CD4-positive, alpha-beta T cell (primary cell): Measurements from ENCODE around the gene CLDN11. TPM values are rescaled to one million over a fixed set of nuclear protein-coding genes. Genes with fewer than 3 reads are reported as not detected.

Experiments used
- ATAC-seq: fragments of 200-7000 bp; cut with Tn5 transposase; one replicate; pipeline ENCODE4 v1.10.0; 2022; ENCODE audit warnings: mild to moderate bottlenecking; ENCODE audit not compliant: poor library complexity
- CTCF ChIA-PET: fragments of 350-600 bp; sonication (Branson Sonifier 250); formaldehyde crosslinking; loops from one replicate; lab custom pipeline; 2021; ENCODE audit warnings: antibody characterized with exemption, inconsistent platforms; lab: Charles Lee
- POLR2A ChIA-PET: fragments of 350-600 bp; sonication (Branson Sonifier 250); formaldehyde crosslinking; loops from one replicate; lab custom pipeline; 2021; ENCODE audit warnings: antibody characterized with exemption, inconsistent platforms; lab: Charles Lee
- DNase-seq, 14 experiments: peaks; one replicate each; pipeline ENCODE4 v3.0.0-alpha.2; 2013 to 2020; ENCODE audit warnings: mixed read lengths in 2 of 14
- H3K27ac ChIP-seq, 2 donors: one replicate each; pipeline versions ENCODE4 v1.5.1 to v1.7.0; 2013; ENCODE audit warnings: low read length in 2 of 2, low read depth in 1 of 2, mild to moderate bottlenecking in 1 of 2
- H3K27me3 ChIP-seq, 2 experiments: 1 replicate in 1 of 2; 2 replicates in 1 of 2; pipeline versions ENCODE4 v1.6.1 to v1.7.0; 2013; ENCODE audit warnings: low read length in 2 of 2, control low read depth in 1 of 2, mild to moderate bottlenecking in 1 of 2, moderate library complexity in 1 of 2; ENCODE audit not compliant: insufficient read depth in 2 of 2, control insufficient read depth in 1 of 2
- H3K36me3 ChIP-seq: one replicate; pipeline ENCODE4 v1.6.1; 2013; ENCODE audit warnings: low read length, control low read depth; ENCODE audit not compliant: insufficient read depth
- H3K4me1 ChIP-seq: one replicate; pipeline ENCODE4 v1.6.1; 2013; ENCODE audit warnings: low read length, control low read depth; ENCODE audit not compliant: insufficient read depth
- H3K4me3 ChIP-seq: one replicate; pipeline ENCODE4 v1.5.1; 2013; ENCODE audit warnings: mild to moderate bottlenecking, low read length, moderate library complexity
- H3K9me3 ChIP-seq, 2 experiments: 1 replicate in 1 of 2; 2 replicates in 1 of 2; pipeline versions ENCODE4 v1.6.1 to v1.7.0; 2013; ENCODE audit warnings: low read length in 2 of 2, mild to moderate bottlenecking in 2 of 2, control low read depth in 1 of 2, moderate library complexity in 1 of 2; ENCODE audit not compliant: control insufficient read depth in 1 of 2, insufficient read depth in 1 of 2
- H3K27ac Mint-ChIP-seq: one replicate; pipeline ENCODE4 v1.8.0; 2020; ENCODE audit warnings: mixed read lengths
- H3K27me3 Mint-ChIP-seq: one replicate; pipeline ENCODE4 v1.8.0; 2021; ENCODE audit warnings: mixed read lengths
- H3K36me3 Mint-ChIP-seq: one replicate; pipeline ENCODE4 v1.8.0; 2021; ENCODE audit warnings: low read depth, mixed read lengths
- H3K4me1 Mint-ChIP-seq: one replicate; pipeline ENCODE4 v1.8.0; 2021; ENCODE audit warnings: low read depth, mixed read lengths
- H3K4me3 Mint-ChIP-seq: one replicate; pipeline ENCODE4 v1.8.0; 2020; ENCODE audit warnings: mild to moderate bottlenecking, mixed read lengths
- H3K9me3 Mint-ChIP-seq: one replicate; pipeline ENCODE4 v1.8.0; 2020; ENCODE audit warnings: mixed read lengths
- CTCF ChIP-seq: fragments of 200-600 bp; IDR thresholded peaks from one replicate; pipeline ENCODE4 v1.8.0; 2022; ENCODE audit warnings: antibody characterized with exemption, mild to moderate bottlenecking
- intact Hi-C, 2 experiments: fragments of 100-400 bp; cut with DNase I in 1 of 2; cut with micrococcal nuclease in 1 of 2; formaldehyde crosslinking; loops; one replicate each; pipeline versions ENCODE4 v1.15.1 to v1.9.0; 2023 to 2025; cut with DNase I, micrococcal nuclease
- total RNA-seq, 174 experiments: library from RNA in 2 of 174; stranded (reverse) in 2 of 174; gene quantifications; one replicate each; pipeline ENCODE4 v1.2.3 and lab custom pipeline; 2021 to 2026

CLDN11 gene
- total RNA-seq, 2 experiments from 2014 or later = not detected

- Histone ChIP-seq H3K4me1 (no peaks in the 10 kb centered on the region), H3K27ac (no peak overlapping the region), H3K27me3 (no peaks in the 10 kb centered on the region), H3K4me3 (no peak overlapping the region), H3K36me3 (no peaks in the 10 kb centered on the region), H3K9me3 (no peaks in the 10 kb centered on the region)
- no peak for ATAC-seq
- no peak for DNase-seq
- ChIA-PET POLR2A (no interaction called here), CTCF (interaction anchor here (1.1 kb wide), 1 partner anchor 69 kb away, joined by 3 read pairs; no protein-coding TSS in a partner anchor)
- Mint-ChIP-seq H3K9me3 (no peaks in the 10 kb centered on the region), H3K4me3 (no peak overlapping the region), H3K27me3 (peaks cover 6% of the 10 kb centered on the region), H3K27ac (no peak overlapping the region), H3K4me1 (peaks cover 19% of the 10 kb centered on the region), H3K36me3 (no peaks in the 10 kb centered on the region)
- intact Hi-C loops = no loop called here
- no peak for TF ChIP-seq CTCF
Observed at GRCh38 chr3:170428095-170428494, 9.4 kb downstream of the CLDN11 start.

- H3K36me3 ChIP-seq = no peaks in the 10 kb centered on the region
- no peaks in the 10 kb centered on the region for H3K9me3 ChIP-seq
- Mint-ChIP-seq H3K4me3 (no peak overlapping the region), H3K4me1 (peaks cover 19% of the 10 kb centered on the region), H3K27ac (no peak overlapping the region), H3K27me3 (peaks cover 6% of the 10 kb centered on the region), H3K36me3 (no peaks in the 10 kb centered on the region), H3K9me3 (no peaks in the 10 kb centered on the region)
- H3K4me3 ChIP-seq = no peak overlapping the region
- TF ChIP-seq CTCF = no peak
- CTCF ChIA-PET = no interaction called here
- H3K27me3 ChIP-seq = no peaks in the 10 kb centered on the region
- intact Hi-C loops = no loop called here
- DNase-seq (peak in 2 of 14 experiments; percentile 9 to 19), ATAC-seq (peak; percentile 48)
- H3K4me1 ChIP-seq = no peaks in the 10 kb centered on the region
- POLR2A ChIA-PET = no interaction called here
- H3K27ac ChIP-seq = no peak overlapping the region
Observed at GRCh38 chr3:170429050-170429449, 10.4 kb downstream of the CLDN11 start.

- Mint-ChIP-seq H3K27me3 (peaks cover 6% of the 10 kb centered on the region), H3K4me3 (no peak overlapping the region), H3K27ac (no peak overlapping the region), H3K9me3 (no peaks in the 10 kb centered on the region), H3K4me1 (peaks cover 19% of the 10 kb centered on the region), H3K36me3 (no peaks in the 10 kb centered on the region)
- Histone ChIP-seq H3K27ac (no peak overlapping the region), H3K4me3 (no peak overlapping the region), H3K36me3 (no peaks in the 10 kb centered on the region), H3K4me1 (no peaks in the 10 kb centered on the region), H3K9me3 (no peaks in the 10 kb centered on the region), H3K27me3 (no peaks in the 10 kb centered on the region)
- no peak for DNase-seq
- TF ChIP-seq CTCF = no peak
- POLR2A ChIA-PET = no interaction called here
- ATAC-seq = no peak
- intact Hi-C loops = no loop called here
- CTCF ChIA-PET = interaction anchor here (0.8 to 1.4 kb wide), 3 partner anchors 9 to 31 kb away, joined by 3 to 4 read pairs (median 3); no protein-coding TSS in a partner anchor
Observed at GRCh38 chr3:170431054-170431453, 12.4 kb downstream of the CLDN11 start.
